HG02973 (cell line): Measurements from ENCODE around the gene MTLN.
"Not testable (repeated sequence)": the region's sequence is repeated elsewhere in the genome, so short reads cannot be mapped to it uniquely, and the experiment has no call there.

ENCODE experiments used
- ATAC-seq: cut with Tn5 transposase; IDR thresholded peaks from one replicate; pipeline ENCODE4 v1.9.1; 2021; ENCODE audit warnings: moderate library complexity; ENCODE audit not compliant: unreplicated experiment

The MTLN gene, protein sequence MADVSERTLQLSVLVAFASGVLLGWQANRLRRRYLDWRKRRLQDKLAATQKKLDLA

DNA sequence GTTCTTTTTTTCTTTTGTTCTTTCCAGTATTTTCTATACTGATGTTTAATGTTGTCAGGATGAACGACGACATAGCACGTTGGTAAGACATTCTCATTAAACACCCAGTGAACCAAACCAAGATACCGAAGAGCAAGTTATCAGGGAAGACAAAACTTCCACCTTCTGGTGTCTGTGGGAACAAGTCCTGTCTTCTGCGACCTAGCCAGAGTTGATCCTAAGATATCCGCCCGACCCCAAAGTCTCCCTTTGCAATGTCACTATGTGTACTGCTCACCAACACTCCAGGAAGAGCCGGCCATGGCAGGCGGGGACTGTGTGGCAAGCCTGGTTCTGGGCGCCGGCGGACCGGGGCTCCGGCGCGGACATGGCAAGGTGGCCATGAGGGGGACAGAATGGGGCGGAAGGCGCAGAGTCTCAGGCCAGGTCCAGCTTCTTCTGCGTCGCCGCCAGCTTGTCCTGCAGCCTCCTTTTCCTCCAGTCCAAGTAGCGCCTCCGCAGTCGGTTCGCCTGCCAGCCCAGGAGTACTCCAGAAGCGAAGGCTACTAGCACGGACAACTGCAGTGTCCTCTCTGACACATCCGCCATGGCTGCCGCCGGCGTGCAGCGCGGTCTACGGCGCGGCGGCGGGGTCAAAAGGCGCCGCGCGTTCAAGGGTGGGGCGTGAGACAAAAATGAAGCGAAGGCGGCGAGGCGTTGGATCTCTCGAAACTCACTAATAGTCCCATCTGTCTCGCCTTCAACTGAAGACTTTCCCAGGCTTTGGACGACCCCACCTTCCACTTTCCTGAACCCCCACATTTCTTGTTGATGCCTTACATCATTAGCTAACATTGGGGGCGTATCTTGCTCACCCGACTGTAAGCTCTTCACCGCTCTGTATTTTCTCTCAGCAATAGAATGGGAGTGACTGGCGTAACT is at the start of gene MTLN:
Gene MTLN, minus strand, starts transcription at position 610 of the 921 bp plus-strand sequence. Its CDS starts 22 bp downstream, at position 588.
- ATAC-seq, result peak; percentile 87

DNA sequence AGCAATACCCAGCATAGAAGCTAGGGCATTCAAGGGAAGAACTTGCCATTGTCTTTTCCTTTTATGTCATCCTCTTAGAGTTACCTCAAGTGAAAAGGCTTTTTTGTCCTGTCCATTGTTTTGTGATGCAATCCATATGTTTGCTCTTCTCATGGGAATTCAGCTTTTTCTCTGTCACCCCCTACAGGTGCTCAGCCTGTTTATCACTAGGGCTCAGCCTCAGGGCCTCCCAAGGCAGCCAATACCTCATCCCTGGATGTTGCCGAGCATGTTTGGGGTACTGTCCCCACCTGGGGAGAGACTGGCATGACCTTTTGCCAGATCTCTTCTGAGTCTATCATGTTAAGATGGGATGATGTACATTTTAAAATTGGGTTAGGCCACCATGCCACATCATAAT is 49.6 kb upstream of the MTLN start:
- ATAC-seq, result not testable (repeated sequence)

DNA sequence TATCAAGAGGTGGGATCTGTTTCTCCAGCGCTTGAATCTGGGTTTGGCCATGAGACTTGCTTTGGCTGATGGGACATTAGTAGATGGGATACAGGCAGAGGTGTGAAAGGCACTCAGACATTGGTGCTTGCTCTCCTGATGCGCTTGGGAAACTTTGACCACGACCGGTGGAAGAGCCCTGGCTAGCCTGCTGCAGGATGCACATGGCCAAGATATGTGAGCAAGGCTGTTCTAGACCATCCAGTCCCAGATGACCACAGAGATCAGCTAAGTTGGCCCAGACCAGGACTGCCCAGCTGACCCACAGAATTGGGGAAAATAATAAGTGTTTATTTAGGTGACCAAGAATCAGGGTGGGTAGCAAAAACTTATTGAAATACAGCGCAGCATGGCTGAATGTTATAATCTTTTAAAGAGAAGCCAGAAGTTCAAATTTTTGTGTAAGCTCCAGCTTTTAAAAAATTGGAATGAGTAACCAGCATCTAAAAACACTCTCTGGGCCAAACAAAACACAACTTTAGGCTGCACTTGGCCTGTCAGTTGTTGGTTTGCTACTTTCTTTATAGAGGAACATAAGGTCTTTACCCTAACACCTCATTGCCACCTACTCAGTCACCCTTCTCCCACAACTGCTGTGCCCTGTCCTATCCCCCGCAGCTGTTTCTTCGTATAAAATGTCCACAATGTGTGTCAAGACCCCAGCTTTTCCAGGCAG is 35.9 kb upstream of the MTLN start:
- ATAC-seq, result not testable (repeated sequence)

DNA sequence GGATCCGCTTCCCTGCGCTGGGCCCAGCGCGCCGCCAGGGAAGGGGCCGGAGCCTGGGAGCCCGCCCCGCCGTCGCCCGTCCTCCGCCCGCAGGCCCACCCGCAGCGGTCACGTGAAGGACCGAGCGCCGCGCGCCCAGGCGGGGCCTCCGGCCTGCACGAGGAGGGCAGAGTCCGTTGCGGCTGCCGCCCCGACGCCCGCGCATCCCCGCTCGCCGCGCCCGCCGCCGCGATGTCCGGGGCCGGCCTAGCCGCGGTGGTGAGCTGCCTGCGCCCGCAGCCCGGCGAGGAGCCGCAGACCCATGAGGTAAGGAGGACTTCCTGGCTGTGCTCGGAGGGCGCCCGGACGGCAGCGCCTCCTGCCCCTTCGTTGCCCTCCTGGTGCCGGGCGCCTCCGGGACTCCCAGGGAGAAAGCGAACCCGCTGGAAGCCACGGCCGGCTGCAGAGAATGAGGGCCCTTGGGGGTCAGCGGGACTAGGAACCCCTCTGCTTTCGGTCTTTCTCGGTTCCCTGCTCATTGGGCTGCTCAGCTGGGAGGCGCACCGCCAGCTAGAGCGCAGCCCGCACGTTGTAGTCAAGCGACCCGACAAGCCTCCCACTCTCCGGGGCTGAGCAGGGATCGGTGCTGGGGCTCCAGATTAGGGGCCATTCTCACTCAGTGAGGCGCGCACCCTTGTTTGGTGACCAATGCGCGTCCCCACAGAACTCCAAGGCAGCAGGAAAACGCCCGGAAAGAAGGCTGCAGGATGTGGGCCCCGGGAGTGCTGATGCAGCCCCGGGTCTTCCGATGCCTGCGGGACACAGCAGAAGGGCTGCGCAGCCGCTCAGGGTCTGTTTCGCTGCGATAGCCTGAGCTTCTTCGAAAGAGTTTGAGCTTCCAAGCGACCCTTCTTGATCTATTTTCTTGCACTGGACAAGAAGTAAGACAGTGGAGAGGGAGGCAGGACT is 33.4 kb upstream of the MTLN start:
- ATAC-seq, result not testable (repeated sequence)

DNA sequence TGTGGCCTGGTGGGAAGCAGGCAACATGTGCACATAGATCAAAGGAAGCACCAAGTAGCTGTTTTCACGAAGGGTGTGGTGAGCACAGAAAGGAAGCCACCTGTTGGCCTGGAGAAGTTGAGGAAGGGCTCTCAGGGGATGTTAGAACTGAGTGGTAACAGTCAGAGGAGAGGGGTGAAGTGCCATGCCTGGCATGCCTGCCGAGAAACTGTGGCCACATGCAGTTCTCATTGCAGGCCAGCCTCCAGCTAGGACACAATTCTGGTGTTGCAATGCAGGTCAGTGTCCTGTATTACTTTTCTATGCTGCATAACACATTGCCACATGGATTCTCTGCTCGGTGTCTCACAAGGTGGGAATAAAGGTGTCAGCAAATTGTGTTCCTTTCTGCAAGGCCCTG is 30.9 kb upstream of the MTLN start:
- not testable (repeated sequence) for ATAC-seq

DNA sequence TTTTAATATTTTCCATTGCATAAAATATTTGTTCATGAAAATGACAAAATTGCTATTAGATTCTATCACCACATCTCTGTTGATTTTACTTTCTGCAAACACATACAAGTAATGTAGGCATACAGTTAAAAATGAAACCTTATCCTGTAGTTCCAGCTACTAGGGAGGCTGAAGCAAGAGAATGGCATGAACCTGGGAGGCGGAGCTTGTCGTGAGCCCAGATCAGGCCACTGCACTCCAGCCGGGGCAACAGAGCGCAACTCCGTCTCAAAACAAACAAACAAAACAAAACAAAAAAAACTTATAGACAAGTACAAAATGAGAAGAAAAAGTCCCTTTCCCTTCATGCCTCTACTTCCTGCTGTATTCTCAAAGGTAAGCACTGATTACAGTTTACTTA is 22.2 kb upstream of the MTLN start:
- ATAC-seq, result not testable (repeated sequence)

DNA sequence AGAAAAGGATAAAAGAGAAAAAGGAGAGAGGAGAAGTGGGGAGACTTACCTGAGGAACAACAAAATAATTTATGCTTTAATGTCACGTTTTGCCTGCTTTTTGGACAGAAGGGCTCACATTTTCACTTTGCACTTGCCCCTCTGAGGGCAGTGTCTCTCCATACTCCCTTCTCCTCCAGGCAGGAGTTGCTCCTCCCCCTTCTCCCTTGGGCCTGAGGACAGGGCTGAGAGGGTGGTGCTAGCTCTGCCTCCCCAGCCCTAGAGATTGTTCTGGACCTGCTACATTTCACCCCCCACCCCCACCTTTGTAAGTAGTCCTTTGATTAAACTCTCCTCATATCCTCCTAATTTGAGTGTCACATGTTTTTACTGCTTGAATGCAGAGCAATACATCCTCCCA is 17.5 kb upstream of the MTLN start:
- ATAC-seq, result not testable (repeated sequence)

DNA sequence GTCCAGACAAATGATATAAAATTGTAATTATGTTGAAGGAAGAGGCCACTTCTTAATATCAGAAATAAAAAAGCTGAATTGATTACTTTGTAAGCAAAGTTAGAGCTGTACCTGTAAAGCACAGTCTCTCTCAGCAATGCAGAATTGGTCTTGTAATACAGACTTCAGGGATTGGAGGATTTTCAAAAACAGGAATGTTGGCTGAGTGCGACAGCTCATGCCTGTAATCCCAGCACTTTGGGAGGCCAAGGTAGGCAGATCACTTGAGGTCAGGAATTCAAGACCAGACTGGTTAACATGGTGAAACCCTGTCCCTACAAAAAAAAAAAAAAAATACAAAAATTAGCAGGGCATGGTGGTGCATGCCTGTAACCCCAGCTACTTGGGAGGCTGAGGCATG is 10.3 kb upstream of the MTLN start:
- ATAC-seq, result not testable (repeated sequence)

DNA sequence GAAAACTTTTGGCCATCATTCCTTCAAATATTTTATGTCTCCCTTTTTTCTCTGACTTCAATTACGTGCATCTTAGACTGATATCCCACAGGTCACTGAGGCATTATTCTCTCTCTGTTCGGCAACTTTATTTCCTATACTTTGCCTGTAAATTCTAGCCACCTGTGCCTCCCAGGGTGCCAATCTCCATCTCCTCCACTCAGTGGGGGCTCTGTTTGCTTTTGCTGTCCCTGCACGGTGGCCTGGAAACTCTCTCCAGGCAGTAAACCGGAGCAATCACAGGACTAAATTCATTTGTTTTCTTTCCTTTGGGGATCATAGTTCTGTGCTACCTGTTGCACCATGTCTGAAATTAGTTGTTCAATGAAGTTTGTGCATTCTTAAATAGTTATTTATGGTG is 9.6 kb upstream of the MTLN start:
- no peak for ATAC-seq

DNA sequence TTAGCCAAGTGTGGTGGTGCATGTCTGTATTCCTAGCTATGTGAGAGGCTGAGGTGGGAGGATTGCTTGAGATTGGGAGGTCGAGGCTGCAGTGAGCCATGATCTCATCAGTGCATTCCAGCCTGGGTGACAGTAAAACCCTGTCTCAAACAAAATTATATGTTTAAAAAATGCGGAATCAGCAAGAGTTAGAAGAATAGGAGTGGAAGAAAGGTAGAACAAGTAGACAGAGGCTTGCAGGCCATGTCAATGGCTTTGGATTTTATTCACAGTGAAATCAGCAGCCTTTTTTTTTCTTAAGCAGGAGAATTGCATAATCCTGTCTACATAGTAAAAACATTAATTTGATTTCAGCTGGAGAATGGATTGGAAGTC is 7.8 kb upstream of the MTLN start:
- ATAC-seq, result no peak

DNA sequence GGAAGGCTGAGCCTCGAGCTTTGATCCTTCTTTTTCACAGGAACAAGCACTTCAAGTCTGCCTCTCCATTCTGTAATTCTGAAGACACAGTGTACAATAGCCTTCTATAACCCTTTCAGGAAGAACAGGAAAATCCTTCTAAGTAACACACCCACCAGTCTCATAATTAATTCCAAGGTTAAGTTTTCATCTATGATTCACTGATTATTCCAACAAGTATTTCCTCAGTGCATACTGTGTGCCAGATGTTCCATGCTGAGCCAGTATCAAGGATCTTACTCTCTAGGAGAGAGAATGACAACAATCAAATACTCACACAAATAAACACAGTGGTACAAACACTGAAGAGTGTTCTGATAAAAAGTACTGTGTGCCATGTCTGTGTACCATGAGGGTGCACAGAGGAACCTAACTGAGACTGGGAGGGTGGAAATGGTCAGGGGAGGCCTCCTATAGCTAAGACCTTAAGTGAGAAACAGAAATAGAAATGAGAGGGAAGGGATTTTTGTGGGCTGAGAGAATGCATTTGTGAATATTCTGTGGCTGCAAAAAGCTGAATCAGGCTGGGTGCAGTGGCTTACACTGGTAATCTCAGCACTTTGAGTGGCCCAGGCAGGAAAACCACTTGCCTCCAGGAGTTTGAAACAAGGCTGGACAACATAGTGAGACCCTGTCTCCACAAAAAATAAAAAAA is 7.3 kb upstream of the MTLN start:
- ATAC-seq, result no peak

DNA sequence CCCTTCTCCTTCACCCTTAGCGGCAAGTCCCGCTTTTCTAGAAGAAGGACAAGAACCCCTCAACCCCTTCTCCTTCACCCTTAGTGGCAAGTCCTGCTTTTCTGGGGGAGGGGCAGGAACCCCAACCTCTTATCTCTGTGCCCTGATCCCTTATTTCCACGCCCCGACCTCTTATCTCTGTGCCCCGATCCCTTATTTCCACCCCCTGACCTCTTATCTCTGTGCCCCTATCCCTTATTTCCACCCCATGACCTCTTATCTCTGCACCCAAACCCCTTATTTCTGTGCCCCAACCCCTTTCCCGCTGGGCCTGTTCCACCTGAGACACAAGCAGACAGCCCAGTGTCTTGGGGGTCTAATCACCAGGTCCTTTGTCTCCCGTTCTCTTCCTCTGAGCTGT is 6.5 kb upstream of the MTLN start:
- not testable (repeated sequence) for ATAC-seq

DNA sequence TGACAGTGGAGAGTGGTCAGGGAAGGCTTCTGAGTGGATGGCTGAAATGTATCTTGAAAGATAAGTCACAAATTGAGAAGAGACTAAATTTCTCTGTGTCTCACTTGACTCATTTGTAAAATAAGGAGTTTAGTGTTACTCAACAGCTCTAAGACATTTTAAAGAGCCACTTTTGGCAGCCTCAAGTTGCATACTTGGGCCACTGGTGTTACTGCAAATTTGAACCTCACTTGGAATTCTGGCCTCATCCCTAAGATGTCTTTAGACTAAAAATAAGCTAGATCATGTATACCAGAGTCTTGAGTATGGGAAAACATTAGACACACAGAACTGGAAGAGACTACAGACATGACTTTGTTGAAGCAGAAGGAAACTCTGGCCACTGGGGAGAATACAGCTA is 4.5 kb upstream of the MTLN start:
- ATAC-seq, result no peak

DNA sequence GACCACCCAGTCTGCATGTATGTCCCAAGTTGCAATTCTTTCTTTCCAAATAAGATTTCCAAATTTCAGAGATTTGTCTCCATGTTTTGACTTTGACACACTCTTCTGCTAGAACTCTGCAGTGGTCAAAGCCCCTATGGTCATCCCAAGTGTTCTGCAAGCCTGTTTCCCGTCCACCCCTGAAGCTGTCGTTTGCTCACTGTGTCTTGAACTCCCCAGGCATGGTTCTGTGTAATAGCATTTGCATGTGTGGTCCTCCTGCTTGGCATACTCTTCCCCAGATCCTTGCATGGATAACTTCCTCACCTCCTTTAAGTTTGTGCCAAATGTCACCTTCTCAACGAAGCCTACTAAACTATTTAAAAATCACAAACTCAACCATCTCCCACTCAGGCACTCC is 3.9 kb upstream of the MTLN start:
- no peak for ATAC-seq

DNA sequence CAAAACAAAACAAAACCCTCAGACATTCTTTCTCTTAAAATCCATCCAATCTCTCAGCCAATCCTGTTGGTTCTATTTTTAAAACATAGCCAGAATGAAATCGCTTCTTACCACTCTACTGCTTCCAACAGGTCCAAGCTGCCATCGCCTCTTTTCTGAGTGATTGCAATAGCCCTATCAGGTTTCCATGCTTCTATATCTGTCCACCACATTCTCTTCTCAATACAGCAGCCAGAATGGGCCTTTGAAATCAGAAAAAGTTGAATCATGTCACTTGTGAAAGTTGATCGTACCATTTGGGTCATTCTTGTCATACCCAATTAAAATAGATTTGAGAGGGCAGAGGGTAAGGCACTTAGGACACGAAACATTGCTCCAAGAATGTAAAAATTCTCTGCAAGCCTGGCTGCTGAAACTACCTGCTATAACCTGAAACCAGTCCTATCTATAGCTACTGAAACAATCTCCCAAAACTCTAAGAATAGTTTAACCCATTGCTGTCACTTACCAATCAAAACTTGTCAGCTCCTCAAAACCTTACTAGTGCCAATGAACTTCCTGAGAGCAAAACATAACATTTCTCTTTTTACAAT is 3.3 kb upstream of the MTLN start:
- ATAC-seq, result no peak

DNA sequence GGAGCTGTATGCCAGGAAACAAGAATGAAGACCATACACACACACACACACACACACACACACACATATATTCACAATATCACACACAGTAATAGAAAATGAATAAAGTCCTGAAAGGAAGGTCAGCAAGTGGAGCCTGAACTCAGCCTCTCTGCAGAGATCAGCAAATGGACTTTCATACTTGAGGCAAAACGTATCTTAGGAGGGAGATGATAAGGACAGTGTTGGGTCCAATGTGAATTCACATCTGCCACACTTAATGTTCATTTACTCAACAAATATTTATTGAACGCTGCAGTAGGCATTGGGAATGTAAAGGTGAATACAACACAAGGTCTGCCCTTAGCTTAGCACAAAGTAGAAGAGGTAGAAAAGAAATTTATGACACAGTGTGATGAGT is 2.7 kb upstream of the MTLN start:
- ATAC-seq, result no peak

DNA sequence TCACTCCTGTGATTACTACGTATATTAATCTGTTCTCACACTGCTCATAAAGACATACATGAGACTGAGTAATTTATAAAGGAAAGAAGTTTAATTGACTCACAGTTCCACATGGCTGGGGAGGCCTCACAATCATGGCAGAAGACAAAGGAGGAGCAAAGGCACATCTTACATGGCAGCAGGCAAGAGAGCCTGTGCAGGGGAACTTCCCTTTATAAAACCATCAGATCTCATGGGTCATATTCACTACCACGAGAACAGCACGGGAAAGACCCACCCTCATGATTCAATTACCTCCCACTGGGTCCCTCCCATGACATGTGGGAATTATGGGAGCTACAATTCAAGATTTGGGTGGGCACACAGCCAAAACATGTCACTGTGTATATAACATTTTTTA is 1.2 kb upstream of the MTLN start:
- ATAC-seq, result not testable (repeated sequence)

DNA sequence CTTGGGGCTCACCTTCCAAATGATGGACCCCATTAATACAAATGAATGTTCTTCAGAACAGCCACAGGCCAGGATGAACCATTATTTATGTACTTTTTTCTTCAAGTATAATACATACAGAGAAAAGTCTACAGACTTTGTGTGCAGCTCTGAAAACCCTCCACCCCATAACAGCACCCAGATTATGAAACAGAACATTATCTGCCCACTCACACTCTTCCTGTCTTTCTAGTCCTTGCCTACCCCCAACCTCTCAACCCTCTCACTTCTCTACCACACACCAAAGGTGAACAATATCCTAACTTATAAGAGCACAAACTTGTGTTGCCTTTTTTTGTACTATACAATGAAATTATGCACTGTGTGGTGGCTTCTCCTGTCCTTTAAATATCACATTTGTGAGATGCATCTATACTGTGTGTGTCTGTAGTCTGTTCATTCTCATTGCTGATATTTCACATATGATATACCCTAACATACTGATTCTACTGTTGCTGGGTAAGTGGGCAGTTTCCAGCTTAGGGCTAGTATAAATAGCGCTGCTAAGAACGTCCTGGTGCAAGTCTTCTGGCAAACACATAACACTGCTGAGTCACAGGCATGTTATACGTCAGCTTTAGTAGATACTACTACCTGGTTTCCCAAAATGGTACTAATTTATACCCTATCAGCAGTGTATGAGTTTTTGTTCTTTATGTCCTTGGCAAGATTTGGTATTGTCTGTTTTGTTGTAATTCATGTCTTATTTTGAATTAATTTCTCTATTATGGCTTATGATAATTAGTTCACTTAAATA is 6.5 kb downstream of the MTLN start:
- ATAC-seq, result no peak
